SJCRH30 (cell line): ENCODE results near the gene TNFRSF12A. TPM values are rescaled to one million over a fixed set of nuclear protein-coding genes. Genes with fewer than 3 reads are reported as not detected.
A peak's percentile ranks its signal among the peaks of the same experiment; 100 is the strongest.
"Not testable (repeated sequence)": the region's sequence is repeated elsewhere in the genome, so short reads cannot be mapped to it uniquely, and the experiment has no call there.

Source experiments
- DNase-seq, 2 experiments: peaks; one replicate each; pipeline ENCODE4 v3.0.0-alpha.2; 2015 to 2020
- H3K27ac ChIP-seq: fragments of 250-450 bp; sonication (Bioruptor Pico); 2 replicates; pipeline ENCODE4 v1.5.1; 2020; ENCODE audit warnings: mild to moderate bottlenecking, moderate library complexity
- H3K27me3 ChIP-seq: fragments of 250-450 bp; sonication (Bioruptor Pico); 2 replicates; pipeline ENCODE4 v1.5.1; 2020; ENCODE audit warnings: mild to moderate bottlenecking, moderate library complexity
- H3K36me3 ChIP-seq: fragments of 250-450 bp; sonication (Bioruptor Pico); 2 replicates; pipeline ENCODE4 v1.5.1; 2020; ENCODE audit warnings: mild to moderate bottlenecking, moderate library complexity
- H3K4me1 ChIP-seq: fragments of 250-450 bp; sonication (Bioruptor Pico); 2 replicates; pipeline ENCODE4 v1.5.1; 2020; ENCODE audit warnings: mild to moderate bottlenecking, moderate library complexity
- H3K4me3 ChIP-seq: fragments of 250-450 bp; sonication (Bioruptor Pico); 2 replicates; pipeline ENCODE4 v1.5.1; 2020; ENCODE audit warnings: mild to moderate bottlenecking, moderate library complexity
- H3K9me3 ChIP-seq: fragments of 250-450 bp; sonication (Bioruptor Pico); replicated peaks from 2 replicates; pipeline ENCODE4 v1.5.1; 2020; ENCODE audit warnings: mild to moderate bottlenecking, moderate library complexity
- total RNA-seq: library from RNA; depleted of rRNA; stranded (reverse); fragments of >200 nt; shearing (Covaris generic); gene quantifications from 2 replicates; pipeline ENCODE4 v1.2.3, GENCODE V29; 2014; rRNA removed

TNFRSF12A gene
- total RNA-seq, 1 experiment from 2014 or later, result 29.0 TPM

DNA sequence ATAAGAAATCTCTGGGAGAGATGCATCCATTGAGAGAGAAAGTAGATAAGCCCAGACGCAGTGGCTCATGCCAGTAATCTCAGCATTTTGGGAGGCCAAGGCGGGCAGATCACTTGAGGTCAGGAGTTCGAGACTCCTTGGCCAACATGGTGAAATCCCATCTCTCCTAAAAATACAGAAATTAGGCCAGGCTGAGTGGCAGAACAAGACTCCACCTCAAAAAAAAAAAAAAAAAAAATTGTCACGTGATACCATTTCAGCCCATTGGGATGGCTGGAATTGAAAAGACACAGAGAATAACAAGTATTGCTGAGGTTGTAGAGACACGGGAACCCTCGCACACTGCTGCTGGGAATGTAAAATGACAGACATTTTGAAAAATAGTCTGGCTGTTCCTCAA lies 42.4 kb downstream of the TNFRSF12A start:
- DNase-seq, result no peak
- Histone ChIP-seq H3K36me3 (peaks cover 3% of the 10 kb centered on the region; the same call in 1 of the 2 replicates), H3K4me3 (no peak overlapping the region), H3K4me1 (peaks cover 29% of the 10 kb centered on the region), H3K27me3 (no peaks in the 10 kb centered on the region), H3K27ac (no peak overlapping the region), H3K9me3 (no peaks in the 10 kb centered on the region)

- DNase-seq, result no peak
- H3K36me3 ChIP-seq, result peaks cover 14% of the 10 kb centered on the region
- H3K4me3 ChIP-seq, result no peak overlapping the region
- no peaks in the 10 kb centered on the region for H3K9me3 ChIP-seq
- no peak overlapping the region for H3K27ac ChIP-seq
- no peaks in the 10 kb centered on the region for H3K27me3 ChIP-seq
- H3K4me1 ChIP-seq, result peaks cover 29% of the 10 kb centered on the region
These were observed 43.6 kb downstream of the TNFRSF12A start for GRCh38 chr16:3063625-3064386.

- Histone ChIP-seq H3K36me3 (peaks cover 18% of the 10 kb centered on the region), H3K4me1 (peaks cover 22% of the 10 kb centered on the region), H3K27ac (peak within 1 kb of the TSS; percentile 92), H3K9me3 (no peaks in the 10 kb centered on the region), H3K4me3 (peak within 1 kb of the TSS; percentile 69), H3K27me3 (no peaks in the 10 kb centered on the region)
- peak; percentile 88 to 89 for DNase-seq
These were observed 45.0 kb downstream of the TNFRSF12A start, which contains the start of gene IL32 for GRCh38 chr16:3065069-3065741. Gene IL32 (plus strand): TSS chr16:3065640. CDS start chr16:3065812, 172 bp downstream.

DNA sequence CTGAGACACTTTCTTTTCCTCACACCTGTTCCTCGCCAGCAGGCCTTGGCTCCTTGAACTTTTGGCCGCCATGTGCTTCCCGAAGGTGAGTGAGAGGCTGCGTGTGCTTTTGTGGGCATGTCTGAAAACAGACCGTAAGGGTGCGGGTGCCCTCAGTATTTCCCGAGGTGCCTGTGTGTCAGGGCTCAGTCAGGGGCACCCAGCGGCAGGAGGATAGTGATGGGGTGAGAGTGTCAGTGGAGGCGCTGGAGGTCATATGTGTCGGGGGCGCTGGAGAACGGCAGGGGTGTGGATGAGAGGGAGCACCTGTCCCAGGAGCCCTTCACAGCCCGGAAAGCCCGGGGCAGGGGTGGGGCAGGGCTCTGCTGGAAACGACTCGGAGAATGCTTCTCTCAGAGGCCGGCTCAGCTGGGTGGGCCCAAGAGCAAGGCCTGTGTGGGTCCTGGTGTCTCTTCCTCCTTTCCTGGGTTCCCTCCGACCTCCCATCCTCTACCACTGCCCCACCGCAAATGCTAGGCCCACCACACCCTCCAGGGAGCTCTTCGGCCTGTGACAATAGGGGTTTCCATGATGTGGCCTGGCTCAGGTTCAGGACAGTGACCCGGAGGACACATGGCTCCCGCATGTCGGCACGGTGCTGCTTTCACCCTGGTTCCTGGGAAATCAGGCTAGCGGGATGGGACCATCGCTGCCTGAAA lies 45.7 kb downstream of the TNFRSF12A start:
- DNase-seq, result peak; percentile 34 to 39
- Histone ChIP-seq H3K36me3 (peaks cover 18% of the 10 kb centered on the region), H3K27ac (peak overlapping the region; percentile 92), H3K27me3 (no peaks in the 10 kb centered on the region), H3K4me3 (peak overlapping the region; percentile 69), H3K9me3 (no peaks in the 10 kb centered on the region), H3K4me1 (peaks cover 22% of the 10 kb centered on the region)

DNA sequence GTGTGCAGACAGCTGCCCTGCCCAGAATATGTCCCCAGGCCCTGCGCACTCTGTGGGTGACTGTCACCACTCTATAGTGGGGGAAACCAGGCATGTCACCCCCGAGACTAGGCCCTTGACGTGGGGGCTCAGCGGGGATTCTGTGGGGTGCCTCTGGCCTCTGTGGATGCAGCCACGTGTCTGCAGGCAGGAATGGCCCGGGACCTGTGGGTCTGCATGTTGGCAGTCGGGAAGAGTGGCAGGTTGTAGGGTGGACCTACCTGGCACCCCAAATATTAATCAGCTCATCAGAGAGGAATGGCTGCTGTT lies 46.2 kb downstream of the TNFRSF12A start:
- Histone ChIP-seq H3K36me3 (peaks cover 18% of the 10 kb centered on the region), H3K4me3 (peak overlapping the region; percentile 69), H3K4me1 (peaks cover 17% of the 10 kb centered on the region), H3K9me3 (no peaks in the 10 kb centered on the region), H3K27ac (peak overlapping the region; percentile 92; the same call in 1 of the 2 replicates), H3K27me3 (no peaks in the 10 kb centered on the region)
- DNase-seq, result no peak

- Histone ChIP-seq H3K27me3 (no peaks in the 10 kb centered on the region), H3K4me1 (peaks cover 13% of the 10 kb centered on the region), H3K4me3 (no peak overlapping the region), H3K27ac (no peak overlapping the region), H3K36me3 (peaks cover 18% of the 10 kb centered on the region), H3K9me3 (no peaks in the 10 kb centered on the region)
- no peak for DNase-seq
These were observed 48.3 kb downstream of the TNFRSF12A start for GRCh38 chr16:3068487-3068886.

- peaks cover 13% of the 10 kb centered on the region for H3K4me1 ChIP-seq
- H3K4me3 ChIP-seq, H3K27me3 ChIP-seq, H3K27ac ChIP-seq, H3K9me3 ChIP-seq, DNase-seq: not testable (repeated sequence)
- peaks cover 18% of the 10 kb centered on the region for H3K36me3 ChIP-seq
These were observed 49.0 kb downstream of the TNFRSF12A start for GRCh38 chr16:3069146-3069545.

- peak; percentile 50 to 58 for DNase-seq
- peaks cover 18% of the 10 kb centered on the region for H3K36me3 ChIP-seq
- H3K27me3 ChIP-seq, result no peaks in the 10 kb centered on the region
- H3K9me3 ChIP-seq, result no peaks in the 10 kb centered on the region
- no peak overlapping the region for H3K4me3 ChIP-seq
- H3K4me1 ChIP-seq, result peaks cover 13% of the 10 kb centered on the region; the same call in 1 of the 2 replicates
- no peak overlapping the region for H3K27ac ChIP-seq
These were observed 50.5 kb downstream of the TNFRSF12A start for GRCh38 chr16:3070608-3071111.

GRCh38 chr16:3071655-3072054 lies 51.5 kb downstream of the TNFRSF12A start:
- no peak overlapping the region for H3K4me3 ChIP-seq
- H3K4me1 ChIP-seq, result peaks cover 21% of the 10 kb centered on the region
- peaks cover 18% of the 10 kb centered on the region for H3K36me3 ChIP-seq
- H3K27ac ChIP-seq, result no peak overlapping the region
- DNase-seq, result no peak
- H3K9me3 ChIP-seq, result no peaks in the 10 kb centered on the region
- H3K27me3 ChIP-seq, result no peaks in the 10 kb centered on the region

Other genes starting within 250 kb of the TNFRSF12A start
- 90.5 and 119 TPM in 2 replicates for gene ELOB, start 243.1 kb upstream of the TNFRSF12A start, total RNA-seq
- not detected in 2 replicates for gene PRSS33, start 232.8 kb upstream of the TNFRSF12A start, total RNA-seq
- gene PRSS41, start 221.9 kb upstream of the TNFRSF12A start, total RNA-seq, result not detected in 2 replicates
- gene PRSS21, start 203.1 kb upstream of the TNFRSF12A start, total RNA-seq, result not detected in 2 replicates
- not detected in 2 replicates for gene ZG16B, start 190.1 kb upstream of the TNFRSF12A start, total RNA-seq
- not detected in 2 replicates for gene PRSS22, start 162.2 kb upstream of the TNFRSF12A start, total RNA-seq
- gene FLYWCH2, start 137.2 kb upstream of the TNFRSF12A start, total RNA-seq, result 35.4 and 40.6 TPM in 2 replicates
- 9.1 and 9.7 TPM in 2 replicates for gene FLYWCH1, start 108.4 kb upstream of the TNFRSF12A start, total RNA-seq
- 13.8 and 14.9 TPM in 2 replicates for gene KREMEN2, start 56.1 kb upstream of the TNFRSF12A start, total RNA-seq
- 28.1 and 34.1 TPM in 2 replicates for gene PAQR4, start 51.0 kb upstream of the TNFRSF12A start, total RNA-seq
- 34.8 and 45.8 TPM in 2 replicates for gene PKMYT1, start 39.9 kb upstream of the TNFRSF12A start, total RNA-seq
- not detected in 2 replicates for gene CLDN9, start 7.4 kb upstream of the TNFRSF12A start, total RNA-seq
- gene CLDN6, start 2.2 kb upstream of the TNFRSF12A start, total RNA-seq, result not detected in 2 replicates
- 16.8 and 18.9 TPM in 2 replicates for gene HCFC1R1, start 3.6 kb downstream of the TNFRSF12A start, total RNA-seq
- 25.5 and 29.4 TPM in 2 replicates for gene THOC6, start 3.7 kb downstream of the TNFRSF12A start, total RNA-seq
- gene BICDL2, start 16.6 kb downstream of the TNFRSF12A start, total RNA-seq, result not detected in 2 replicates
- 0.06 and 0.13 TPM in 2 replicates for gene MMP25, start 26.2 kb downstream of the TNFRSF12A start, total RNA-seq
- 158 and 177 TPM in 2 replicates for gene IL32, start 45.3 kb downstream of the TNFRSF12A start, total RNA-seq
- gene ZSCAN10, start 78.9 kb downstream of the TNFRSF12A start, total RNA-seq, result 0.73 and 0.76 TPM in 2 replicates
- 12.9 and 13.7 TPM in 2 replicates for gene ZNF205, start 92.2 kb downstream of the TNFRSF12A start, total RNA-seq
- gene ZNF213, start 114.7 kb downstream of the TNFRSF12A start, total RNA-seq, result 2.5 and 3.0 TPM in 2 replicates
- 0.47 TPM in 1 of 2 replicates, not detected in the other for gene OR1F1, start 167.8 kb downstream of the TNFRSF12A start, total RNA-seq
- 16.1 and 17.6 TPM in 2 replicates for gene ZNF200, start 214.8 kb downstream of the TNFRSF12A start, total RNA-seq
- not detected in 2 replicates for gene MEFV, start 236.3 kb downstream of the TNFRSF12A start, total RNA-seq